Mucosa of descending colon (tissue), 3 donors: Measurements from ENCODE around the gene PLEKHM2. TPM values are rescaled to one million over a fixed set of nuclear protein-coding genes. Genes with fewer than 3 reads are reported as not detected.

Experiments
- ATAC-seq: fragments of 200-7000 bp; cut with Tn5 transposase; one replicate; pipeline ENCODE4 v1.9.1; 2020; ENCODE audit warnings: mild to moderate bottlenecking, moderate library complexity
- DNase-seq, 3 donors: peaks; one replicate each; pipeline ENCODE4 v3.0.0-alpha.2; 2020
- H3K36me3 ChIP-seq: fragments of 200-600 bp; one replicate; pipeline ENCODE4 v1.8.0; 2021; ENCODE audit warnings: low read depth, mild to moderate bottlenecking
- H3K4me1 ChIP-seq: fragments of 200-600 bp; one replicate; pipeline ENCODE4 v1.8.0; 2021; ENCODE audit warnings: low read depth, mild to moderate bottlenecking
- H3K4me3 ChIP-seq: fragments of 200-600 bp; one replicate; pipeline ENCODE4 v1.8.0; 2021; ENCODE audit warnings: mild to moderate bottlenecking
- H3K9me3 ChIP-seq: fragments of 200-600 bp; one replicate; pipeline ENCODE4 v1.8.0; 2021; ENCODE audit warnings: mild to moderate bottlenecking
- CTCF ChIP-seq: fragments of 200-600 bp; IDR thresholded peaks from one replicate; pipeline ENCODE4 v1.8.0; 2022; ENCODE audit warnings: antibody characterized with exemption, mild to moderate bottlenecking
- intact Hi-C, 2 donors: fragments of 100-400 bp; cut with DNase I in 1 of 2; cut with micrococcal nuclease in 1 of 2; formaldehyde crosslinking; loops; one replicate each; pipeline versions ENCODE4 v1.11.0 to v1.11.1; 2022; cut with DNase I, micrococcal nuclease
- total RNA-seq, 3 donors: library from RNA; stranded (reverse); fragmentation: NEBNext Ultra II Directional in 2 of 3; extraction: Animal tissue kit (Norgen Biotek cat#: 25700) in 2 of 3; gene quantifications; one replicate each; pipeline versions ENCODE4 v1.2.1 to v1.2.4, GENCODE V29; 2021 to 2023
- donor health status: DM: no; HTN: no; CAD: no; lungs with moderate emphysema.
- donor health status: DM: no; HTN: no; CAD: no.
- donor health status: DM: no; HTN: yes; CAD: no.

PLEKHM2 gene
- total RNA-seq, 3 donors from 2014 or later, result 32.2 to 57.3 (median 36.2) TPM

GRCh38 chr1:15669074-15669473, 15.0 kb upstream of the PLEKHM2 start:
- TF ChIP-seq CTCF, result no peak
- intact Hi-C loops, result no loop called here
- H3K4me1 ChIP-seq, result peaks cover 4% of the 10 kb centered on the region
- no peak for DNase-seq
- no peaks in the 10 kb centered on the region for H3K36me3 ChIP-seq
- H3K4me3 ChIP-seq, result no peak overlapping the region
- no peak for ATAC-seq
- H3K9me3 ChIP-seq, result no peaks in the 10 kb centered on the region

- Histone ChIP-seq H3K36me3 (no peaks in the 10 kb centered on the region), H3K4me3 (no peak overlapping the region), H3K4me1 (peaks cover 4% of the 10 kb centered on the region), H3K9me3 (no peaks in the 10 kb centered on the region)
- no peak for DNase-seq
- no peak for TF ChIP-seq CTCF
- no peak for ATAC-seq
- intact Hi-C loops, result no loop called here
Observed at GRCh38 chr1:15669864-15670263, 14.3 kb upstream of the PLEKHM2 start.

GRCh38 chr1:15671430-15671829, 12.7 kb upstream of the PLEKHM2 start:
- H3K9me3 ChIP-seq, result no peaks in the 10 kb centered on the region
- no peak overlapping the region for H3K4me3 ChIP-seq
- DNase-seq, result no peak
- H3K4me1 ChIP-seq, result peaks cover 4% of the 10 kb centered on the region
- intact Hi-C loops, result no loop called here
- peak; percentile 74 for ATAC-seq
- TF ChIP-seq CTCF, result no peak
- no peaks in the 10 kb centered on the region for H3K36me3 ChIP-seq

- Histone ChIP-seq H3K4me1 (peaks cover 4% of the 10 kb centered on the region), H3K36me3 (no peaks in the 10 kb centered on the region), H3K9me3 (no peaks in the 10 kb centered on the region), H3K4me3 (no peak overlapping the region)
- ATAC-seq (no peak), DNase-seq (no peak)
- TF ChIP-seq CTCF, result no peak
- intact Hi-C loops, result no loop called here
Observed at GRCh38 chr1:15674386-15675159, 9.5 kb upstream of the PLEKHM2 start.

- intact Hi-C loops, result no loop called here
- no peak for TF ChIP-seq CTCF
- no peaks in the 10 kb centered on the region for H3K9me3 ChIP-seq
- no peaks in the 10 kb centered on the region for H3K36me3 ChIP-seq
- no peak overlapping the region for H3K4me3 ChIP-seq
- peaks cover 4% of the 10 kb centered on the region for H3K4me1 ChIP-seq
- ATAC-seq (no peak), DNase-seq (no peak)
Observed at GRCh38 chr1:15676010-15676409, 8.1 kb upstream of the PLEKHM2 start.
